NCI-H1105 (cell line): ENCODE data around the gene MAD1L1.

ENCODE experiments used
- DNase-seq: peaks from one replicate; lab custom pipeline; 2025; lab: John Stamatoyannopoulos, UW

MAD1L1 gene

DNA sequence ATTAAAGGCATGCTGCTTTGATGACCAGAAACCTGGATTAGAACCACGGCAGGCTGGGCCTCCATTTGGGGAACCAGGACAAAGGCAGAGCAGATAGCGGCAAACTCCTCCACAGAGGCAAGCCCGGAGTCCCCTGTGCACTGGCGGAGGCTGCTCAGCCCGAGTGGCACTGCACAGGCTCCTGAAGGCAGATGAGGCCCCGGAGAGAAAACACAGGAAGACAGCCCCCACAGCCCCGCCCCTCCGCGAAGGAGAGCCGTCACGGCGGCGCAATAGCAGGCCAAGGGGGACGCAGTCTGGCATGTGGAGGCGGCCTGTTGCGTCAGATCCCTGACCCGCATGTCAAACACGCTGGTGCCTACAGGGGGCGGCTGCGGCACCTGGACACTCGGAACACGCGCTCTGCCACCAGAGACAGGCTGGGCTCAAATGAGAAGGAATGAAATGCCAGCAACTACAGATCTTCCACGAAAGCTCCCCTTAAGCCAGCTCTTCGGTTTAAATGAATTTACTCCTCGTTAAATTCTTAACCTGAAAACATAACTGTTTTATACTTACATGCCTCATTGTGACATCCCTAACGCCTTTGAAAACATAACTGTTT, 128.5 kb downstream of the MAD1L1 start:
- no peak for DNase-seq

- no peak for DNase-seq
Observed at GRCh38 chr7:2103071-2103898, 129.5 kb downstream of the MAD1L1 start.

- DNase-seq, result no peak
Observed at GRCh38 chr7:2102375-2102723, 130.4 kb downstream of the MAD1L1 start.

GRCh38 chr7:2101630-2102374, 130.9 kb downstream of the MAD1L1 start:
- DNase-seq, result no peak

GRCh38 chr7:2100278-2101208, 132.2 kb downstream of the MAD1L1 start:
- DNase-seq, result no peak

GRCh38 chr7:2099048-2099957, 133.4 kb downstream of the MAD1L1 start:
- no peak for DNase-seq

- no peak for DNase-seq
Observed at GRCh38 chr7:2098496-2098895, 134.2 kb downstream of the MAD1L1 start.

GRCh38 chr7:2098056-2098455, 134.7 kb downstream of the MAD1L1 start:
- no peak for DNase-seq

GRCh38 chr7:2097492-2097891, 135.3 kb downstream of the MAD1L1 start:
- DNase-seq, result no peak

GRCh38 chr7:2096692-2097387, 135.9 kb downstream of the MAD1L1 start:
- DNase-seq, result no peak

DNA sequence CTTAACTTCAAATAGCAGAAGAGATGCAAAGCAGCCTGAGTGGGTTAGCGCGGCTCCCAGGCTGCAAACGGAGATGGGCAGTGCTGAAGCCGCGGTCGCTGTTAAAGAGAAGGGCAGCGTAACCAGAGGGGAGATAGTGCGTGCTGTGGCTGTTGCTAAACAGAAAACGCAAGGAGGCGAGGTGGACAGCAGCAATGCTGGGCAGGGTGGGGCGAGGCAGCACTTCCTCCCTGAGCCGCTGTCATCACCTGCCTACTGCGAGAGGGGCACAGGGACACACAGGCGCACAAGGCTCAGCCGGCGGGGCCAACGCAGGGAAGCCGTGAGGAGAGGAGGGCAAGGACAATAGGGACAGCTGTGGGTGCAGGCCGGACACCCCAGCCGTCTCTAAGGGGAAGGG, 137.3 kb downstream of the MAD1L1 start:
- no peak for DNase-seq

- DNase-seq, result no peak
Observed at GRCh38 chr7:2094454-2095045, 138.2 kb downstream of the MAD1L1 start.

GRCh38 chr7:2093843-2094220, 138.9 kb downstream of the MAD1L1 start:
- DNase-seq, result no peak

- DNase-seq, result no peak
Observed at GRCh38 chr7:2093215-2093842, 139.4 kb downstream of the MAD1L1 start.

GRCh38 chr7:2092279-2092678, 140.5 kb downstream of the MAD1L1 start:
- no peak for DNase-seq

GRCh38 chr7:2090526-2091520, 141.9 kb downstream of the MAD1L1 start:
- DNase-seq, result no peak

DNA sequence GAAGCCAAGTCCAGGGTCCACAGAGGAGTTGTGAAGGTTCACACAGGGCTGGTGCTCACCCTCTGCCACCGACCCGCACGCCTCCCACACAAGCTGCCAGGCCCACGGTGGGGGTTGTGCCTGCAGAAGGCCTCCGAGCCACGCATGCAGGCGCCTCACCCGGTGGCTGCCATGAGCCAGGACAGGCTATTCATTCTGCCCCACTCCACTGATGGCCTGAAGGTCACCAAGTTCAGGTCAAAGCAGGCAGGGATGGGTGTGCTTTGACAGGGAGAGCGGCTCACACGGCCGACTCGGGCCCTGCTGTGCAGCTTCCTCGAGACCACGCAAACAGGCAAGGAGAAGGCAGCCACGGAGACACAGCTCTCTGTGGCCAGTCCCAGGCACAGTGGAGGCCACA, 143.9 kb downstream of the MAD1L1 start:
- no peak for DNase-seq

DNA sequence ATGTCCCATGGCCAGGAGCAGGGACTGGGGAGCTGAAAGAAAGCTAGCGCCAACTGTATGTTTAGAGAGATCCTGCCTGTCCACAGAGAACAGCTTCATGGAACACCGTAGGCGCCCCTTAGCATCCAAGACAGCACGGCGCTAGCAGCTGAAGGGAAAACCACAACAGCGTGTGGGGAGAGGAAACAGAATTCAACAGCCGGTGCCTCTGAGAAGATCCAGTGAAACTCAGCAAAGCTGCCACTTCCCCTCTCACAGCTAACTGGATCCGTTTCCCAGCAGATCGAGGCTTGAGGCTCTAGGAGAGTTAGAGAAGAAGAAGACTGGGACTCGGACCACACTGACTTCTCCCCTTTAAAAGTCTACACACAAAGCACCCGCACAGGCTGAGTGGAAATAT, 145.0 kb downstream of the MAD1L1 start:
- no peak for DNase-seq
